DOHH2 (cell line): ENCODE results near the gene TMEM127.

Source experiments
- H3F3A ChIP-seq: fragments of 200-600 bp; sonication (generic), shearing (Covaris generic); 2 replicates; pipeline ENCODE4 v1.6.0; 2016; ENCODE audit warnings: antibody characterized with exemption, mild to moderate bottlenecking; ENCODE audit not compliant: control insufficient read depth, insufficient read depth
- H3K27ac ChIP-seq: fragments of 200-600 bp; sonication (generic); 2 replicates; pipeline ENCODE4 v1.5.1; 2014; ENCODE audit warnings: low read depth, mild to moderate bottlenecking, low read length, moderate library complexity
- H3K27me3 ChIP-seq: fragments of 200-600 bp; sonication (generic); 2 replicates; pipeline ENCODE4 v1.6.1; 2014; ENCODE audit warnings: mild to moderate bottlenecking, low read length, mixed read lengths; ENCODE audit not compliant: control insufficient read depth
- H3K36me3 ChIP-seq: fragments of 200-600 bp; sonication (generic); 2 replicates; pipeline ENCODE4 v1.6.1; 2014; ENCODE audit warnings: mild to moderate bottlenecking, low read length, moderate library complexity, mixed read lengths; ENCODE audit not compliant: control insufficient read depth
- H3K4me1 ChIP-seq: fragments of 200-600 bp; sonication (generic); 2 replicates; pipeline ENCODE4 v1.6.1; 2014; ENCODE audit warnings: mild to moderate bottlenecking, low read length, mixed read lengths; ENCODE audit not compliant: control insufficient read depth
- H3K4me2 ChIP-seq: fragments of 200-600 bp; sonication (generic); 2 replicates; pipeline ENCODE4 v1.6.0; 2014; ENCODE audit warnings: mild to moderate bottlenecking, low read length, moderate library complexity
- H3K4me3 ChIP-seq: fragments of 200-600 bp; sonication (generic); 2 replicates; pipeline ENCODE4 v1.5.1; 2014; ENCODE audit warnings: mild to moderate bottlenecking, low read length, mixed read lengths
- H3K79me2 ChIP-seq: fragments of 200-600 bp; sonication (generic); 2 replicates; pipeline ENCODE4 v1.6.1; 2014; ENCODE audit warnings: mild to moderate bottlenecking, low read length, mixed read lengths; ENCODE audit not compliant: control insufficient read depth
- H3K9me2 ChIP-seq: fragments of 200-600 bp; sonication (generic); replicated peaks from 2 replicates; pipeline ENCODE4 v1.6.1; 2014; ENCODE audit warnings: mild to moderate bottlenecking, low read length, mixed read lengths; ENCODE audit not compliant: control insufficient read depth
- H3K9me3 ChIP-seq: fragments of 200-600 bp; sonication (generic); 2 replicates; pipeline ENCODE4 v1.6.1; 2014; ENCODE audit warnings: antibody characterized with exemption, low read length, mixed read lengths; ENCODE audit not compliant: control insufficient read depth, insufficient read depth
- H4K20me1 ChIP-seq: fragments of 200-600 bp; sonication (generic); 2 replicates; pipeline ENCODE4 v1.6.0; 2014; ENCODE audit warnings: low read depth, mild to moderate bottlenecking, antibody characterized with exemption, low read length, moderate library complexity; ENCODE audit not compliant: control insufficient read depth, insufficient read depth
- EZH2phosphoT487 ChIP-seq: fragments of 200-600 bp; sonication (generic); IDR thresholded peaks from 2 replicates; pipeline ENCODE4 v1.6.1; 2017; ENCODE audit warnings: borderline replicate concordance, mild to moderate bottlenecking, antibody characterized with exemption, low read length, moderate library complexity, mixed read lengths
- TF ChIP-seq, protein P1 (sequence below): fragments of 200-600 bp; sonication (generic); IDR thresholded peaks from one replicate; pipeline ENCODE4 v1.5.1; 2014; ENCODE audit warnings: antibody characterized with exemption, mild to moderate bottlenecking, low read depth, low read length; ENCODE audit not compliant: poor library complexity, severe bottlenecking

The TMEM127 gene

DNA sequence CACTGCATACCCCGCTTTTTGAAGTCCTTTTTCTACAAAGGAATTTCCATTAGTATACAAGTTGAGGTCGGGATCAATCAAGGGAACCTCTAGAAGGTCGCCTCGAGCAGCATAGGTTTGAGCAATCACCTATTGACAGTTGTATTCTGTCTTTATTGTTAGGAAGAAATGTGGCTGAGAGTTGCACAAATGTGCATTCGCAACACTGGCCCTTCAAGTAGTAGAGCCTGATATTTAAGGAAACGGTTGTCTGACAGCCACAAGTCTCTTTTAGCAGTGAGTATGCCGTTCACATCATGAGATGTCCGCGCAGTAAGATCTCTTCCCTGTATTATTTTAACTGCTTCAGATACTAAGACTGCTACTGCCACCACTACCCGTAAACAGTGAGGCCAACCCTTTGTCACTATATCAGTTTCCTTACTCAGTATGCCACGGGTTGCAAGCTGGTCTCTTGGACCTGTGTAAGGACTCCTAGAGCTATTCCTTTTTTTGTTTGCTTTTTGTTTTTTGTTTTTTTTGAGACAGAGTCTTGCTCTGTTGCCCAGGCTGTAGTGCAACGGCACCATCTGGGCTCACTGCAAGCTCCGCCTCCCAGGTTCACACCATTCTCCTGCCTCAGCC, 47.2 kb downstream of the TMEM127 start:
- Histone ChIP-seq H3K27ac (no peak overlapping the region), H3K27me3 (no peaks in the 10 kb centered on the region), H3K9me3 (no peaks in the 10 kb centered on the region), H3K4me2 (peak overlapping the region; percentile 36; the same call in 1 of the 2 replicates), H4K20me1 (no peaks in the 10 kb centered on the region), H3K36me3 (no peaks in the 10 kb centered on the region), H3K4me1 (peaks cover 98% of the 10 kb centered on the region), H3F3A (peaks cover 10% of the 10 kb centered on the region), H3K9me2 (no peaks in the 10 kb centered on the region), H3K4me3 (0 out of 2 replicates have a peak overlapping the region, but pooled peaks have one; percentile 20), H3K79me2 (peaks cover 18% of the 10 kb centered on the region)
- TF ChIP-seq, protein P1, sequence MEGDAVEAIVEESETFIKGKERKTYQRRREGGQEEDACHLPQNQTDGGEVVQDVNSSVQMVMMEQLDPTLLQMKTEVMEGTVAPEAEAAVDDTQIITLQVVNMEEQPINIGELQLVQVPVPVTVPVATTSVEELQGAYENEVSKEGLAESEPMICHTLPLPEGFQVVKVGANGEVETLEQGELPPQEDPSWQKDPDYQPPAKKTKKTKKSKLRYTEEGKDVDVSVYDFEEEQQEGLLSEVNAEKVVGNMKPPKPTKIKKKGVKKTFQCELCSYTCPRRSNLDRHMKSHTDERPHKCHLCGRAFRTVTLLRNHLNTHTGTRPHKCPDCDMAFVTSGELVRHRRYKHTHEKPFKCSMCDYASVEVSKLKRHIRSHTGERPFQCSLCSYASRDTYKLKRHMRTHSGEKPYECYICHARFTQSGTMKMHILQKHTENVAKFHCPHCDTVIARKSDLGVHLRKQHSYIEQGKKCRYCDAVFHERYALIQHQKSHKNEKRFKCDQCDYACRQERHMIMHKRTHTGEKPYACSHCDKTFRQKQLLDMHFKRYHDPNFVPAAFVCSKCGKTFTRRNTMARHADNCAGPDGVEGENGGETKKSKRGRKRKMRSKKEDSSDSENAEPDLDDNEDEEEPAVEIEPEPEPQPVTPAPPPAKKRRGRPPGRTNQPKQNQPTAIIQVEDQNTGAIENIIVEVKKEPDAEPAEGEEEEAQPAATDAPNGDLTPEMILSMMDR: no peak
- TF ChIP-seq EZH2phosphoT487: no peak

DNA sequence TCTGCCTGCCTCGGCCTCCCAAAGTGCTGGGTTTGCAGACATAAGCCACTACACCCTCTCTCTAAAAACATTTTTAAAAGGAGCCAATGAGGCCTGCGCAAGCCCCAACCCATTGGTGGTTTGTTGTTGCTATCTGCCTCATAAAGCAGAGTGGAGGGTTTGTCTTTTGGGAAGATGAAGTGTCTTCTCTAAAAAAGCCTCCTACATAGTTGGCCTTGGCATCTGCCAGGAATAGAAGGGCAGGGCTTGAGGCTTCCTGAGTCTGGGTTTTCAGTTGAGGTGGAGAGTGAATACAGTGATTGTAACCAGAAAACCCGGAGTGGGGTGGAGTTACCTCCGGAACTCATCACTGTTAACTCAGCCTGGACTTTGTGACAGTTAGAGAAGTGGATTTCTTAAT, 51.2 kb downstream of the TMEM127 start:
- TF ChIP-seq, protein P1: no peak
- no peak for TF ChIP-seq EZH2phosphoT487

DNA sequence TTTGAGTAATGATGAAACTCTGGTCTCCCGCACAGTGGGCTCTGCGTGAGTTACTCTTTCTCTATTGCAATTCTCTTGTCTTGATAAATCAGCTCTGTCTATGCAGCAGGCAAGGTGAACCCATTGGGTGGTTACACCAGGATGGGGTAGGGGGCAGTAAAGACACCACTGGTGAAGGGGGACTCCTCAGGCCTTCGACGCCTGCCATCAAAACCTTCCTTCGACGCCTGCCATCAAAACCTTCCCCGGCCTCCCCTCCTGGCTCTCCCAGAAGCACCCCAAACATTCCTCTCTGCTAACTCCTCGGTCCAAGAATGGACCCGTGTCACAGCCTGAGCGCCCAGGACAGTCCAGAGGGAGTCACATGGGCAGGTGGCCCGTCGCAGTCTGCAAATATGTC, 52.4 kb downstream of the TMEM127 start:
- Histone ChIP-seq H3K4me2 (no peak overlapping the region), H3K27me3 (no peaks in the 10 kb centered on the region), H3K4me1 (peaks cover 92% of the 10 kb centered on the region), H3K79me2 (peaks cover 56% of the 10 kb centered on the region), H3K9me2 (no peaks in the 10 kb centered on the region), H3K4me3 (no peak overlapping the region), H3K27ac (no peak overlapping the region), H4K20me1 (no peaks in the 10 kb centered on the region), H3K36me3 (peaks cover 12% of the 10 kb centered on the region), H3F3A (peaks cover 34% of the 10 kb centered on the region), H3K9me3 (no peaks in the 10 kb centered on the region)
- no peak for TF ChIP-seq EZH2phosphoT487
- TF ChIP-seq, protein P1: no peak

More for the DNA sequence above, 51.2 kb downstream of the TMEM127 start:
- H3K4me1 ChIP-seq: peaks cover 100% of the 10 kb centered on the region
- 0 out of 2 replicates have a peak overlapping the region, but pooled peaks have one; percentile 16 for H3K27ac ChIP-seq
- H3K79me2 ChIP-seq: peaks cover 47% of the 10 kb centered on the region
- no peaks in the 10 kb centered on the region for H4K20me1 ChIP-seq
- peaks cover 33% of the 10 kb centered on the region for H3F3A ChIP-seq
- 0 out of 2 replicates have a peak overlapping the region, but pooled peaks have one; percentile 9 for H3K4me2 ChIP-seq
- H3K4me3 ChIP-seq: no peak overlapping the region
- H3K36me3 ChIP-seq: peaks cover 9% of the 10 kb centered on the region
- H3K9me3 ChIP-seq: no peaks in the 10 kb centered on the region
- H3K27me3 ChIP-seq: no peaks in the 10 kb centered on the region
- no peaks in the 10 kb centered on the region for H3K9me2 ChIP-seq
